Mesodermal cell (in vitro differentiated cells): Measurements from ENCODE around the gene YKT6.

Experiments
- H3K27ac ChIP-seq: 2 replicates; pipeline ENCODE4 v1.7.0; 2013; ENCODE audit warnings: mild to moderate bottlenecking, low read depth, low read length, moderate library complexity; ENCODE audit not compliant: severe bottlenecking
- H3K36me3 ChIP-seq: 2 replicates; pipeline ENCODE4 v1.7.1; 2013; ENCODE audit warnings: mild to moderate bottlenecking, low read length, moderate library complexity; ENCODE audit not compliant: control insufficient read depth, insufficient read depth
- H3K4me1 ChIP-seq: one replicate; pipeline ENCODE4 v1.7.1; 2013; ENCODE audit warnings: mild to moderate bottlenecking, low read length; ENCODE audit not compliant: insufficient read depth, control insufficient read depth, poor library complexity, severe bottlenecking
- H3K4me3 ChIP-seq: 2 replicates; pipeline ENCODE4 v1.7.0; 2013; ENCODE audit warnings: low read length, control low read depth, mild to moderate bottlenecking; ENCODE audit not compliant: insufficient read depth, poor library complexity, severe bottlenecking; ENCODE audit errors: extremely low read depth
- H3K9me3 ChIP-seq: 2 replicates; pipeline ENCODE4 v1.7.1; 2013; ENCODE audit warnings: mild to moderate bottlenecking, low read length, moderate library complexity; ENCODE audit not compliant: control insufficient read depth
- WGBS, 2 experiments: methylation state at CpG; one replicate each; pipeline ENCODE4 v1.1.5; 2013; ENCODE audit warnings: missing lambda C conversion rate in 2 of 2; ENCODE audit not compliant: insufficient coverage in 2 of 2; 5-methylcytosine and 5-hydroxymethylcytosine counted together

YKT6 gene

GRCh38 chr7:44184873-44185446, 15.8 kb upstream of the YKT6 start:
- H3K4me1 ChIP-seq, result peaks cover 20% of the 10 kb centered on the region
- H3K27ac ChIP-seq, result peak overlapping the region; percentile 1
- WGBS, 2 experiments, result no CpG with 5 or more reads among the region's 2 CpGs

DNA sequence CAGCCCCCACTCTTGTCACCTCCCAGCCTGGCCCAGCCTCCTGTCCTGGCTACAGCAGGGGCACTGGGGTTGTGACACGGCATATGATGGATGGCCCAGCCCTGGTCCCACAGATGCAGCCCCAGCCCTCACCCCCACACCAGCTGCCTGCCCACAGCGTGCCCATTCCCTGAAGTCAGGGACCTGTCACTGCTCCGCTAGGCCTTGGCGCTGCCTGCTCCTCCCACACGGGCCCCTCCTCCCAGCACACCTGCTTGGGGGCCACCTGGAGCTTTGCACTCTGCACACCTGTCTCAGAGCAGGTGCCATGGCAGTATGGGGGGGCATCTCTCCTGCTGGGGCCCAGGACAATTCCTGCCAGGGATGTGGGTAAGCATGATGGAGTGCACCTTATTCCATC, 15.0 kb upstream of the YKT6 start:
- Histone ChIP-seq H3K9me3 (peaks cover 6% of the 10 kb centered on the region), H3K36me3 (no peaks in the 10 kb centered on the region), H3K27ac (no peak overlapping the region), H3K4me3 (no peak overlapping the region), H3K4me1 (peaks cover 20% of the 10 kb centered on the region)
- WGBS, 2 experiments, result 100% methylated on average over 1 of the region's 5 CpGs; no CpG with 5 or more reads in 1 of the 2 experiments

More at GRCh38 chr7:44184873-44185446, 15.8 kb upstream of the YKT6 start:
- peaks cover 6% of the 10 kb centered on the region for H3K9me3 ChIP-seq
- no peak overlapping the region for H3K4me3 ChIP-seq
- no peaks in the 10 kb centered on the region for H3K36me3 ChIP-seq

GRCh38 chr7:44186736-44187135, 14.0 kb upstream of the YKT6 start:
- H3K4me1 ChIP-seq, result peaks cover 20% of the 10 kb centered on the region
- 89 to 93% methylated on average over 2 to 5 of the region's 5 CpGs for WGBS, 2 experiments

GRCh38 chr7:44187636-44188416, 13.0 kb upstream of the YKT6 start:
- no peaks in the 10 kb centered on the region for H3K36me3 ChIP-seq
- no peaks in the 10 kb centered on the region for H3K9me3 ChIP-seq
- WGBS, 2 experiments, result 92 to 97% methylated on average over 7 to 9 of the region's 9 CpGs
- H3K4me1 ChIP-seq, result peaks cover 20% of the 10 kb centered on the region
- no peak overlapping the region for H3K27ac ChIP-seq
- H3K4me3 ChIP-seq, result no peak overlapping the region

More at GRCh38 chr7:44186736-44187135, 14.0 kb upstream of the YKT6 start:
- Histone ChIP-seq H3K27ac (no peak overlapping the region), H3K4me3 (no peak overlapping the region), H3K9me3 (peaks cover 6% of the 10 kb centered on the region), H3K36me3 (no peaks in the 10 kb centered on the region)

GRCh38 chr7:44188480-44189225, 12.1 kb upstream of the YKT6 start:
- Histone ChIP-seq H3K4me1 (peaks cover 20% of the 10 kb centered on the region), H3K27ac (no peak overlapping the region), H3K36me3 (no peaks in the 10 kb centered on the region), H3K9me3 (no peaks in the 10 kb centered on the region), H3K4me3 (no peak overlapping the region)
- 87% methylated on average over 8 to 13 of the region's 16 CpGs for WGBS, 2 experiments

GRCh38 chr7:44189286-44189992, 11.3 kb upstream of the YKT6 start, which contains the start of gene GCK:
Gene GCK (minus strand): TSS chr7:44189439. CDS start chr7:44188953, 486 bp downstream.
- Histone ChIP-seq H3K27ac (no peak within 1 kb of the TSS), H3K36me3 (no peaks in the 10 kb centered on the region), H3K4me1 (peaks cover 15% of the 10 kb centered on the region), H3K4me3 (no peak within 1 kb of the TSS), H3K9me3 (no peaks in the 10 kb centered on the region)
- WGBS, 2 experiments, result 84 to 86% methylated on average over 5 to 11 of the region's 11 CpGs

DNA sequence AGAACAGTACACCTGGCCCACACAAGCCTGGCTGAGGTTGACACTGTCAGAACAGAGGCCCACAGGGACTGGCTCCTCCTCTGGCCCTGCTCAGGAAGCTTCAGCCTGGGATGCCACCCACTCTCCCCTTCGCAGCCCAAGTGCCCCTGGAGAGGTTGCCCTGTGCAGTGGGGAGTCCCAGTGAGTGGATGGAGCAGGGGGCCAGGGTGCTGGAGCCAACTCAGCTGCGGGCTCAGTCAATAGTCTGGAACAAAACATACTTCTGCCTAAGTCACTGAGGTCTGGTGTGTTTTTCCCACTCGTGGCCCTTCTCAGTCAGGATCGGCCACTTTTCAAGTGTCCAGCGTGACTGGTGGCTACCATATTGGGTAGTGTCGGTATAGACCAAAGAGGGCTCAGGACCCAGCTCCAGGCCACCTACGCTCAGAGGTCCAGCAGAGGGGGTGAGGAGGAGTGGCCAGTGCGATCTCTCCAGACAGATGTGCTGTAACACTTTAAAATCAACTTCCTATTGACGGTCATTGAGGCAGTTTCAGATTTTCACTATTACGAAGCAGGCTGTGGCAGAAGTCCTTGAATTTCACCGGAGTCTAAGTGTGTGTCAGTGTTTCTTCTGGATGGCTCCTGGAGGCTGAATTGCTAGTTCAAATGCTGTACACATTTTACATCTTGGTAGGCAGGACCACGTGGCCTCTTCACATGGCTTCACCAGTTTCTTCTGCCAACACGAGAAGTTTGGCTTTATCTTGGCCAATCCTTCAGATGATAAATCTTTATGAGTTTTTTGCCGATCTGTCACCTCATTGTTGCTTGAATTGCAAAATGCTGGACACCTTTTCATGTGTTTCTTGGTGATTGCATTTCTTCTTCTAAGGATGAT, 10.5 kb upstream of the YKT6 start:
- Histone ChIP-seq H3K36me3 (no peaks in the 10 kb centered on the region), H3K4me1 (peaks cover 8% of the 10 kb centered on the region), H3K9me3 (no peaks in the 10 kb centered on the region), H3K4me3 (no peak overlapping the region), H3K27ac (no peak overlapping the region)
- WGBS, 2 experiments, result 85 to 93% methylated on average over 9 to 10 of the region's 14 CpGs

- Histone ChIP-seq H3K36me3 (no peaks in the 10 kb centered on the region), H3K4me1 (no peaks in the 10 kb centered on the region), H3K9me3 (no peaks in the 10 kb centered on the region), H3K27ac (no peak overlapping the region), H3K4me3 (no peak overlapping the region)
- no CpG with 5 or more reads among the region's 5 CpGs for WGBS, 2 experiments
Observed at GRCh38 chr7:44191171-44191570, 9.6 kb upstream of the YKT6 start.

DNA sequence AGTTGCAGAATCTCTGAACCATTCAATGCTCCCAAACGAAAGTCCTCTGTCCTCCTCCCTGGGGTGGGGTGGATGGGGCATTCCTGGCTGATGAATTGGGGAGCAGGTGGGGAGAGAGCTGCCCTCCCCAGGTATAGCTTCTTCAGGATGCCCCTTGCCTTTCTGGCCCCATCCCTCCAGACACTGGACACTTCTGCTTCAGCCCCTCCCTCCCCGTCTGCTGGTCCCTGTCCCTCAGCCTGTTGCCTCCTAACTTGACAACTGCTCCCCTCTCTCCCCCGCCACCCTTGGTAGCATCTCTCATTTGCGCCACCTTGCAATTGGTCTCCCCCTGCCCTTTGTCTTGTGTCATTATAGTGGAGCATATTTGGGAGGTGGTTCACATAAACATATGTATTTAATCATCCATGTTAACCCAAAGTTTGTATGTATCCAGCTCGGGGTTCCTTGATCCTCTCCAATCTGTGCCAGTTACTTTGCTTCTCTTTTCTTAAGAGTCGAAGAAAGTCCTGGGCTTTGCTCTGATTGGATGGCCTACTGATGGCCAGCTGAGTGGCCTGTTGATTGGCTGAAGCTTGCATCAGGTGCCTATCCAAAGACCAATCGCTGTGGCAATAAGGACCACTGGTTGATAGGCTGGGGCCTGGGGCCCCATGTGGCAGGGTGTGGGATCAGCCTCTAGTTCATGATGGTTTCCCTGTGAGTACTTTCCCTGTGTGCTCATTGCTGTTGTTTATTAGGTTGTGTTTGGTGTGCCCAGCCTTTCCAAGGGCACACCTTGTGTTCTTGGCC, 7.6 kb upstream of the YKT6 start:
- WGBS, 2 experiments, result 93 to 94% methylated on average over 4 to 5 of the region's 7 CpGs
- Histone ChIP-seq H3K36me3 (no peaks in the 10 kb centered on the region), H3K27ac (no peak overlapping the region), H3K9me3 (no peaks in the 10 kb centered on the region), H3K4me1 (no peaks in the 10 kb centered on the region), H3K4me3 (no peak overlapping the region)
